Hematopoietic multipotent progenitor cell treated with erythropoietin and hydrocortisone succinate and interleukin-3 and kit ligand, for 17 days (in vitro differentiated cells): ENCODE data around the gene CAPZB.

Experiments used
- DNase-seq: peaks from one replicate; pipeline ENCODE4 v3.0.0-alpha.2; 2015; ENCODE audit warnings: low spot score

Gene CAPZB

GRCh38 chr1:19429611-19430010, 55.7 kb downstream of the CAPZB start:
- DNase-seq = no peak

GRCh38 chr1:19427087-19427781, 58.1 kb downstream of the CAPZB start:
- DNase-seq = no peak

GRCh38 chr1:19426294-19427086, 58.8 kb downstream of the CAPZB start:
- DNase-seq = no peak

GRCh38 chr1:19425646-19426239, 59.6 kb downstream of the CAPZB start:
- no peak for DNase-seq

DNA sequence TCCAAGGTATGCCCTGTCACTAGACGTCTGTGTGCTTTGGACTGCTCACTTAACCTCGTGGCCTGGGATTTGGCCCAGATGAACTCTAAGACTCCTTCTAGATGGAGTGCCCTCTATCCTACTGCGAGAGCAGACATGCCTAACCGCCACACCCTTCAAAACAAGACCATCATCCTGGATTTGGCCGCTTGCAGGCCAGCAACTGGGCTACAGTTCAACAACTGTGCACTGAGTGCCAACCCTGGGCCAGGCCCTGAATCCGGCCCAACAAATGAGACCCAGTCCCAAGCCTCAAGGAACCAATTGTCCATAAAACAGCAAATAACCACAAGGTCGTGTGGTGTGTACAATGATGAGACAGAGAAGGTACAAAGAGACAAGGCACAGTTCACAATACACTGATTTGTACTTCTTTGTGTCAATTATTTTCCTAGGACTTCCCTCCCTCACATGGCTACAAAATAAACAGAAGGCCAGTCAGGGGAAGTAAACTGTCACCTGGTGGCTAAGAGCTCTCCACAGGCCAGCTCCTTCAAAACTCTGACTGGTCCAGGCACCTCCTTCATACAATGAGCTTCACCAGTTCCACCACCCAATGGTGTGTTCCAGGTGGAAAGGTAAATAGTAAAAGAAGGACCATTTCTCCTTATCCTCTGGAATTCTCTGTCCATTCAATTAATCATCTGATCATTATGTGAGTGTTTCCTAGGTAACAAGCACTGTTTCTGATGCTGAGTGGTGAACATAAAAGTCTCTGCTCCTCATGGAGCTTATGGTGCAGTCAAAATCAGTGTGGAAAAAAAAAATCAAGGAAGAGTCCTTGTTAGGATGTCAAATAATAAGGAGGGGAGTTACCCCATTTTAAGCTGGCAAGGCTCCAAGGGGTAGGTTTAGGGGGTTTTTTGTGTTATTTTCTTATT, 60.4 kb downstream of the CAPZB start:
- DNase-seq = no peak

GRCh38 chr1:19423130-19423529, 62.2 kb downstream of the CAPZB start:
- DNase-seq = no peak

GRCh38 chr1:19421365-19421764, 64.0 kb downstream of the CAPZB start:
- no peak for DNase-seq

DNA sequence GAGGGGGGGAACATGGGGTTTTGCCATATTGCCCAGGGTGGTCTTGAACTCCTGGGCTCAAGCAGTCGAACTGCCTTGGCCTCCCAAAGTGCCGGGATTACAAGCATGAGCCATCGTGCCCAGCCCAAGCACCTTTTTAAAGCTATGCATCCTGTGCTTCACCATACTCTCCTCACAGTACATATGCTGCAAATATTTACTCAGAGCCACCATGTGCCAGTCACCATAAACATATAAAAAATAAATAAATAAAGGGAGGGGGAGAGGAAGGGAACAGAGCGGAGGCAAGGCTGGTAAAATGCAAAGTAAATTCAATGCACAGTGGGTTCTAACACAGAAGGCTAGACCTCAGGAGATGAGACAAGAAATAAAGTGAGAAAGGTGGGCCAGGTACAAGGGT, 64.7 kb downstream of the CAPZB start:
- DNase-seq = no peak

DNA sequence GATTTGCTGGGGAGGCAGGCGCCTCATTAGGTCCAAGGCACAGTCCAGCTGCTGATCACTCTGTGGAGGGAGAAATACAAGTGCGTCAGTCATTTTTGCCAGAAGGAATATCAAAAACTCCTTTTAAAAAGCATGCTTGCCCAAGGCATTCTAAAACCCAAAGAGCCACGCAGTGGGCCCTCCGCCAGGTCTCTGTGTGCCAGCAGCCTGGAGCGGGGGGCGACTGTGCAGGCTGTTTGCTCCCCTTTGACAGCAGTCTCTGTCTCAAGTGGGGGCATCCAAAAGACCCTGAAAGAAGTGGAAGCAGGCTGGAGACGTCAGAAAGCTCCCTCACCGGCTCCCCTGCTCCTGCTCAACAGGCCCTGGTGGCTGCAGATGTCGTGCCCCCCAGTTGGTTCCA, 65.6 kb downstream of the CAPZB start:
- no peak for DNase-seq

- no peak for DNase-seq
These were observed 66.8 kb downstream of the CAPZB start for GRCh38 chr1:19418503-19418971.

DNA sequence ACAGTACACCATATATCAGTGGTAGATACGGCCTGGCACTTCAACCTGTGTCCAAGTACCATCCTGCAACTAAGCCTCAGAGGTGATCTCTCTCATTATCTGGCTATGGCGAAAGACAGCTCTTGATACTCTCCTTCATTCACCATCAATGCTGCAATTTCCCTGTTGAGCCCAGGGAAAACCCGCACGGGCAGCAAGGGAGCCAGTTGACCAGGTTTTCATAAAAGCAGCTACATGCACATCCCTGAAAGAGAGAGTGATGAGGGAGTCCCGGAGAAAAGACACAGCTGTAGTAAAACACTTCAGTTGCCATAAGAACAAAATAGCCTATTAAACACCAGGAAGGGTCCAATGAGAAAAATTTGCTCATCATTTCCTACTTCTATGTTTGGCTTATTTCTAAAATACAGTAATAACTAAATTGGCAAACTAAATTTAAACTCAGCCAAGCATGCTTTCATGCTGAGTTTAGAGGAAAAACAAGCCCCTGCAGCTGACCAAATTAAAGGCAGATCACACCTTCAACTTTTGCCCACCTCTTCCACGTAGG, 68.3 kb downstream of the CAPZB start:
- DNase-seq = no peak

DNA sequence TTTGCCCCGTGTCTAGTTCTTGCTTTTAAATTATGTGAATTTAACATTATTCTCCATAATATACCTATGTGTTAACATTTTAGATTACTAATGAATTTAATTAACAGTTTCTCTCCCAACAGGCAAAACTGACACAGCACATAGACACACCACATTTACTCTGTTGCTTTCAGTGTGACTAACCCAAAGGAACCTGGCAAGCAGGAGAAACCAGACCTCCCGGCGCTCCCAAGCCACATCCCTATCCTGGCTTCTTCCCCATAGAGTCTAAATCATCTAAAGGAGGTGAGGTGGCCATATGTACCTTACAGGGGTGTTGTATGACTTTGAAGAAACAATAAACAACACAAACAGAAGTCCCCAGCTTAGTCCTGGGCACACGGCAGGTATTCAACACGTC, 69.2 kb downstream of the CAPZB start:
- DNase-seq = no peak

DNA sequence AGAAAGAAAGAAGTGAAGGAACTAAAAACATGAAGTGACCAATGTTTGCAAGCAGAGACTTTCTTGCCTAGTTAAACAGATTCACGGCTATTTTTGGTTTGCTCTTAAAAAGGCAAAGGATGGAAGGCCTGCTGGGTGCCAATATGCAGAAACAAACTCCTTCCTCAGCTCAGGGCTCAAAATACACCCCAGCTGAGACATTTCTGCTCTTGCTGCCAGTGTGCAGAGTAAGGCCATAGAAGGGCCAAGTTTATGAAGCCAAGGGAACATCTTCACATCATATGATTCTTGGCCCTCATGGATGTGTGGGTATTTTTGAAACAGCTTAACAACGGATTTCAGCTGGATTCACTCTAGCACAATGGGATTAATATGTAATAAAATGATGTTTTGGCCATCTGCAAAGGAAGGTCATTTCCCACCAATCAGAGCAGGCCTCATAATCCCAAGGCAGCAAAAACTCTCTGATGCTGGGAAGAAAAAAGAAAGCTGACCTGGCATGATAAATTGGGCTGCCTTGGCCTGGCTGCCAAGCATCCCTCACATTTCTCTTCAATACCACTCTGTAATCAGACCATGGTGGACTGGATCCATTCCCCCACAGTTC, 70.7 kb downstream of the CAPZB start:
- no peak for DNase-seq

- DNase-seq = no peak
These were observed 71.3 kb downstream of the CAPZB start for GRCh38 chr1:19413999-19414398.

DNA sequence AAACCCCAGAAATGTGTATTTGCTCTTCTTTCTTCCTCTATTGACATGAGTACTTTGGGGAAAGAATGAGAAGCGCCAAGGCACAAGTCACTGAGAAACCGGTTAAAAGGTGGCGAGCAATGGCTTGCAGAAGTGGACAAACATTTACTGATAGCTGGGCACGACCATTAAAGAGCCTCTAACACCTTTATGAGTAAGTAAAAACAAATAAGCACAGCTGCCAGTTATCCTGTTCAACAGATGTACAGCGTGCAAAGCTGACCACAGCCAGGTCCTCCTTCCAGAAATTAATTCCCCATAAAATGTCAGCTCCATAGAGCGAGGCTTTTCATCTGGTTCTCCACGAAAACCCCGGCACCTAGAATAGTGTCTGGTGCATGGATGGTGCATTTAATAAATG, 72.7 kb downstream of the CAPZB start:
- no peak for DNase-seq

GRCh38 chr1:19411612-19412011, 73.7 kb downstream of the CAPZB start:
- DNase-seq = no peak

- no peak for DNase-seq
These were observed 74.9 kb downstream of the CAPZB start for GRCh38 chr1:19410393-19410792.

GRCh38 chr1:19409477-19410341, 75.6 kb downstream of the CAPZB start:
- no peak for DNase-seq

GRCh38 chr1:19407494-19408096, 77.7 kb downstream of the CAPZB start:
- no peak for DNase-seq

DNA sequence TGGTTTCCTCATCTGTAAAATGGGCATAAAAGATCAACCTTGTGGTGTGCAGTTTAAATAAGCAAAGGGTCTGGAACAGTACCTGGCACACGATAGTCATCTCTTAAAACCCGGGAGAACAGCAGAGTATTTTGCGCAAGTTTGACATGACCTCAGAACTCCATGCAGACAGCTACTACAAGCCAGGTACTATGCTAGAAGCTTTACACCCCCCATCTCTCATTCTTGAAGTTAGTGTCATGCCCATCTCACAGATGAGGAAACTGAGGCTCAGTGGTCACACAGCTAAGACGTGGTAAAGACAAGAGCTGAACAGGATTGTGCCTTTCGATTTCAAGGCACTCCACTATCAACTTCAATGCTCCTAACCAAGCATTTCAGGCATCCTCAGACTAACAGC, 78.7 kb downstream of the CAPZB start:
- DNase-seq = no peak
